Keratinocyte (primary cell): ENCODE measurements around the gene FURIN.

Experiments used
- EZH2 ChIP-seq: IDR thresholded peaks from one replicate; pipeline ENCODE4 v1.6.1; 2012; ENCODE audit warnings: inconsistent platforms, mild to moderate bottlenecking, low read length, moderate library complexity
- TF ChIP-seq, protein P1 (sequence below), 3 experiments: IDR thresholded peaks in 1 of 3; conservative IDR thresholded peaks in 1 of 3; optimal IDR thresholded peaks in 1 of 3; 2 replicates in 2 of 3; 3 replicates in 1 of 3; pipeline versions ENCODE3 to v1.5.1; 2011; ENCODE audit warnings: low read length in 3 of 3, mild to moderate bottlenecking in 3 of 3, moderate library complexity in 2 of 3, control low read depth in 1 of 3, inconsistent platforms in 1 of 3; ENCODE audit not compliant: insufficient read depth in 2 of 3; ENCODE audit errors: extremely low read depth in 1 of 3

DNA sequence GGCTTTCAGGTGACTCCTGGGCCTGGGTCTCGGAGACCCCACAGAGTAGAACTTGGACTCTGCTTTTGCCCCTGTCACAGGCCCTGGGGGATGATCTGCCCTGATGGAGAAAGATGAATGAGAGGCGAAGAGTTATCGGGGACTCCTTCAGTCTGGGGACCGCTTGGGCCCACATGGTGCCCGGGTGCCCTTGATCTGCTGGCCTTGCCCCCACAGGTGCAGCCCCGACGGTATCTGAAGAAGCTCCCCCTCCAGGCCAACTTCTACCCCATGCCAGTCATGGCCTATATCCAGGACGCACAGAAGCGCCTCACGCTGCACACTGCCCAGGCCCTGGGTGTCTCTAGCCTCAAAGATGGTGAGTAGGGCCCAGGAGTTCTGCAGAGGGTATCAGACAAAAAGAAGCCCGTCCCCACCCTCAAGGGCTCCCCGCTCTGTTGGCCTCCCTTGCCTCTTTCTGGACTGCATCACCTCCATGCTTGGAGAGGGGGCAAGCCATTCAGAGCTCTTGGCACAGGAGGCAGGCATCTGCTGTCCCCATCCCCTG, 45.1 kb downstream of the FURIN start:
- TF ChIP-seq, protein P1, sequence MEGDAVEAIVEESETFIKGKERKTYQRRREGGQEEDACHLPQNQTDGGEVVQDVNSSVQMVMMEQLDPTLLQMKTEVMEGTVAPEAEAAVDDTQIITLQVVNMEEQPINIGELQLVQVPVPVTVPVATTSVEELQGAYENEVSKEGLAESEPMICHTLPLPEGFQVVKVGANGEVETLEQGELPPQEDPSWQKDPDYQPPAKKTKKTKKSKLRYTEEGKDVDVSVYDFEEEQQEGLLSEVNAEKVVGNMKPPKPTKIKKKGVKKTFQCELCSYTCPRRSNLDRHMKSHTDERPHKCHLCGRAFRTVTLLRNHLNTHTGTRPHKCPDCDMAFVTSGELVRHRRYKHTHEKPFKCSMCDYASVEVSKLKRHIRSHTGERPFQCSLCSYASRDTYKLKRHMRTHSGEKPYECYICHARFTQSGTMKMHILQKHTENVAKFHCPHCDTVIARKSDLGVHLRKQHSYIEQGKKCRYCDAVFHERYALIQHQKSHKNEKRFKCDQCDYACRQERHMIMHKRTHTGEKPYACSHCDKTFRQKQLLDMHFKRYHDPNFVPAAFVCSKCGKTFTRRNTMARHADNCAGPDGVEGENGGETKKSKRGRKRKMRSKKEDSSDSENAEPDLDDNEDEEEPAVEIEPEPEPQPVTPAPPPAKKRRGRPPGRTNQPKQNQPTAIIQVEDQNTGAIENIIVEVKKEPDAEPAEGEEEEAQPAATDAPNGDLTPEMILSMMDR (optimal IDR thresholded peaks at IDR 0.05 in 1 of 3, IDR thresholded peaks at IDR 0.05 in 1 of 3, conservative IDR thresholded peaks at IDR 0.05 in 1 of 3; ENCODE audit: extremely low read depth in 1 of 3, insufficient read depth in 2 of 3, low read length in 3 of 3): no peak
- TF ChIP-seq EZH2: no peak
